Neuronal stem cell (in vitro differentiated cells): Measurements from ENCODE around the gene PKP3.

Source experiments
- DNase-seq: peaks from one replicate; pipeline ENCODE4 v3.0.0-alpha.2; 2013; ENCODE audit warnings: low spot score
- H2AFZ ChIP-seq: one replicate; pipeline ENCODE4 v1.6.1; 2013; ENCODE audit warnings: mild to moderate bottlenecking, low read length, inconsistent platforms
- H2AK5ac ChIP-seq: 2 replicates; pipeline ENCODE4 v1.6.1; 2013; ENCODE audit warnings: low read depth, mild to moderate bottlenecking, inconsistent platforms, low read length, moderate library complexity, mixed read lengths
- H2BK120ac ChIP-seq: 2 replicates; pipeline ENCODE4 v1.6.1; 2013; ENCODE audit warnings: low read depth, mild to moderate bottlenecking, inconsistent platforms, low read length, moderate library complexity, mixed read lengths
- H2BK12ac ChIP-seq: one replicate; pipeline ENCODE4 v1.6.1; 2013; ENCODE audit warnings: low read length, inconsistent platforms
- H2BK15ac ChIP-seq: 2 replicates; pipeline ENCODE4 v1.6.1; 2013; ENCODE audit warnings: mild to moderate bottlenecking, low read length, inconsistent platforms, mixed read lengths
- H2BK5ac ChIP-seq: one replicate; pipeline ENCODE4 v1.6.1; 2013; ENCODE audit warnings: inconsistent platforms, mild to moderate bottlenecking, low read length, moderate library complexity
- H3K14ac ChIP-seq: one replicate; pipeline ENCODE4 v1.6.1; 2013; ENCODE audit warnings: low read length, inconsistent platforms
- H3K18ac ChIP-seq: 2 replicates; pipeline ENCODE4 v1.6.1; 2013; ENCODE audit warnings: low read length, inconsistent platforms
- H3K23ac ChIP-seq: 2 replicates; pipeline ENCODE4 v1.6.1; 2013; ENCODE audit warnings: low read depth, mild to moderate bottlenecking, mixed read lengths, low read length, inconsistent platforms; ENCODE audit not compliant: poor library complexity
- H3K27ac ChIP-seq: replicated peaks from 3 replicates; pipeline ENCODE4 v1.5.1; 2013; ENCODE audit warnings: low read length, inconsistent platforms
- H3K27me3 ChIP-seq, 3 experiments: 2 replicates each; pipeline ENCODE4 v1.6.1; 2013; ENCODE audit warnings: low read length in 3 of 3, mild to moderate bottlenecking in 2 of 3, inconsistent platforms in 1 of 3, low read depth in 1 of 3, mixed read lengths in 1 of 3, moderate library complexity in 1 of 3; ENCODE audit not compliant: control insufficient read depth in 3 of 3, insufficient read depth in 3 of 3
- H3K36me3 ChIP-seq, 2 donors: replicated peaks in 1 of 2; 2 replicates each; pipeline ENCODE4 v1.6.1; 2013; ENCODE audit warnings: low read length in 2 of 2; ENCODE audit not compliant: control insufficient read depth in 2 of 2, insufficient read depth in 2 of 2
- H3K4ac ChIP-seq: 2 replicates; pipeline ENCODE4 v1.6.1; 2013; ENCODE audit warnings: inconsistent platforms, mild to moderate bottlenecking, low read length, moderate library complexity
- H3K4me1 ChIP-seq, 2 donors: 1 replicate in 1 of 2; 2 replicates in 1 of 2; pipeline ENCODE4 v1.6.1; 2013; ENCODE audit warnings: low read length in 2 of 2, low read depth in 1 of 2; ENCODE audit not compliant: control insufficient read depth in 2 of 2, insufficient read depth in 1 of 2
- H3K4me2 ChIP-seq: one replicate; pipeline ENCODE4 v1.6.1; 2013; ENCODE audit warnings: mild to moderate bottlenecking, low read length, inconsistent platforms; ENCODE audit not compliant: insufficient read depth, poor library complexity, severe bottlenecking
- H3K4me3 ChIP-seq, 2 donors: 2 replicates each; pipeline ENCODE4 v1.5.1; 2013; ENCODE audit warnings: low read length in 2 of 2, mild to moderate bottlenecking in 2 of 2, inconsistent platforms in 1 of 2, moderate library complexity in 1 of 2
- H3K79me1 ChIP-seq: one replicate; pipeline ENCODE4 v1.6.1; 2013; ENCODE audit warnings: low read depth, mild to moderate bottlenecking, inconsistent platforms, low read length, moderate library complexity
- H3K9ac ChIP-seq: one replicate; pipeline ENCODE4 v1.6.1; 2013; ENCODE audit warnings: mild to moderate bottlenecking, low read depth, low read length, inconsistent platforms; ENCODE audit not compliant: poor library complexity
- H3K9me3 ChIP-seq, 2 donors: replicated peaks in 1 of 2; 2 replicates each; pipeline versions ENCODE3 to v1.6.1; 2013; ENCODE audit warnings: low read length in 2 of 2, mild to moderate bottlenecking in 2 of 2, inconsistent platforms in 1 of 2, low read depth in 1 of 2, mixed read lengths in 1 of 2, moderate library complexity in 1 of 2; ENCODE audit not compliant: control insufficient read depth in 2 of 2, insufficient read depth in 1 of 2
- H4K8ac ChIP-seq: one replicate; pipeline ENCODE4 v1.6.1; 2013; ENCODE audit warnings: low read depth, mild to moderate bottlenecking, inconsistent platforms, low read length, moderate library complexity
- H4K91ac ChIP-seq: one replicate; pipeline ENCODE4 v1.6.1; 2013; ENCODE audit warnings: low read length, low read depth, mild to moderate bottlenecking, inconsistent platforms; ENCODE audit not compliant: poor library complexity
- WGBS, 2 donors: extraction: QIAGEN DNeasy Blood & Tissue Kit; methylation state at CpG; one replicate each; pipeline ENCODE4 v1.1.7; 2013; ENCODE audit warnings: missing lambda C conversion rate in 2 of 2, mixed read lengths in 1 of 2; ENCODE audit not compliant: insufficient read length in 2 of 2, insufficient replicate concordance in 1 of 2; ENCODE audit errors: extremely low coverage in 2 of 2; 5-methylcytosine and 5-hydroxymethylcytosine counted together

Gene PKP3

GRCh38 chr11:444396-445144, 50.6 kb downstream of the PKP3 start:
- no peaks in the 10 kb centered on the region for H3K9me3 ChIP-seq
- H3K36me3 ChIP-seq = no peaks in the 10 kb centered on the region
- no peak overlapping the region for H3K27ac ChIP-seq
- H2AK5ac ChIP-seq = no peak overlapping the region
- H3K18ac ChIP-seq = no peak overlapping the region
- peak overlapping the region; percentile 60 for H2AFZ ChIP-seq
- H4K91ac ChIP-seq = no peak overlapping the region
- H3K23ac ChIP-seq = no peak overlapping the region
- no peak overlapping the region for H2BK15ac ChIP-seq
- H3K9ac ChIP-seq = no peak overlapping the region
- H3K4me1 ChIP-seq = peaks cover 11 to 17% of the 10 kb centered on the region in 2 donors
- H2BK5ac ChIP-seq = no peak overlapping the region
- H3K4me3 ChIP-seq = no peak overlapping the region
- no peak overlapping the region for H3K14ac ChIP-seq
- H3K27me3 ChIP-seq = peaks cover 0 to 29% (median 0%) of the 10 kb centered on the region in 3 experiments
- DNase-seq = no peak
- no peak overlapping the region for H2BK12ac ChIP-seq
- H3K79me1 ChIP-seq = peaks cover 5% of the 10 kb centered on the region
- no peak overlapping the region for H3K4me2 ChIP-seq
- no peak overlapping the region for H3K4ac ChIP-seq
- no peak overlapping the region for H2BK120ac ChIP-seq
- no peak overlapping the region for H4K8ac ChIP-seq
- no CpG with 5 or more reads among the region's 12 CpGs for WGBS, 2 donors

GRCh38 chr11:445765-446588, 52.0 kb downstream of the PKP3 start:
- no CpG with 5 or more reads among the region's 20 CpGs for WGBS, 2 donors
- H3K9me3 ChIP-seq = no peaks in the 10 kb centered on the region
- peak overlapping the region; percentile 19 for H2BK5ac ChIP-seq
- peak overlapping the region; percentile 76 for H3K4ac ChIP-seq
- H3K4me2 ChIP-seq = no peak overlapping the region
- peak overlapping the region; percentile 58 for H2BK12ac ChIP-seq
- H3K79me1 ChIP-seq = peaks cover 10% of the 10 kb centered on the region
- peaks cover 0 to 20% (median 0%) of the 10 kb centered on the region in 3 experiments for H3K27me3 ChIP-seq
- no peak overlapping the region for H3K27ac ChIP-seq
- peak overlapping the region; percentile 73 for H2AFZ ChIP-seq
- peak overlapping the region; percentile 50 for H3K9ac ChIP-seq
- H3K4me1 ChIP-seq = peaks cover 11 to 17% of the 10 kb centered on the region in 2 donors
- no peak overlapping the region for H3K23ac ChIP-seq
- H4K91ac ChIP-seq = no peak overlapping the region
- H3K4me3 ChIP-seq = no peak overlapping the region
- DNase-seq = no peak
- H4K8ac ChIP-seq = no peak overlapping the region
- H2BK15ac ChIP-seq = peak overlapping the region; percentile 53
- H2AK5ac ChIP-seq = peak overlapping the region; percentile 92
- no peak overlapping the region for H2BK120ac ChIP-seq
- peak overlapping the region; percentile 83 for H3K18ac ChIP-seq
- H3K36me3 ChIP-seq = no peaks in the 10 kb centered on the region
- no peak overlapping the region for H3K14ac ChIP-seq

- no CpG with 5 or more reads among the region's 7 CpGs for WGBS, 2 donors
- no peak overlapping the region for H4K8ac ChIP-seq
Measured at GRCh38 chr11:446891-447290, 52.9 kb downstream of the PKP3 start.

More at GRCh38 chr11:446891-447290, 52.9 kb downstream of the PKP3 start:
- H2AK5ac ChIP-seq = peak overlapping the region; percentile 93
- H4K91ac ChIP-seq = no peak overlapping the region
- peaks cover 16% of the 10 kb centered on the region for H3K79me1 ChIP-seq
- H3K4me2 ChIP-seq = no peak overlapping the region
- peaks cover 14 to 22% of the 10 kb centered on the region in 2 donors for H3K4me1 ChIP-seq
- H3K14ac ChIP-seq = no peak overlapping the region
- H3K4ac ChIP-seq = no peak overlapping the region
- H2AFZ ChIP-seq = peak overlapping the region; percentile 10
- no peak for DNase-seq
- peak overlapping the region; percentile 69 for H2BK15ac ChIP-seq
- H3K36me3 ChIP-seq = peaks cover under 1 to 6% of the 10 kb centered on the region in 2 donors
- no peak overlapping the region for H2BK5ac ChIP-seq
- no peak overlapping the region for H3K23ac ChIP-seq
- H3K18ac ChIP-seq = peak overlapping the region; percentile 5
- no peak overlapping the region for H3K27ac ChIP-seq
- H3K27me3 ChIP-seq = peaks cover 0 to 12% (median 0%) of the 10 kb centered on the region in 3 experiments
- no peak overlapping the region for H2BK12ac ChIP-seq
- H3K4me3 ChIP-seq = no peak overlapping the region
- H3K9ac ChIP-seq = no peak overlapping the region
- H2BK120ac ChIP-seq = no peak overlapping the region
- no peaks in the 10 kb centered on the region for H3K9me3 ChIP-seq
